IMR-90 (cell line): ENCODE data around the gene BTRC. TPM values are rescaled to one million over a fixed set of nuclear protein-coding genes. Genes with fewer than 3 reads are reported as not detected.

Experiments
- ATAC-seq: fragments of 200-7000 bp; cut with Tn5 transposase; 2 replicates; pipeline ENCODE4 v1.9.1; 2020; ENCODE audit warnings: low read depth, mild to moderate bottlenecking, moderate library complexity
- BruUV-seq: library from RNA; stranded (reverse); fragments of 400-500 nt; replicated peaks from 2 replicates; lab custom pipeline; 2021; lab: Mats Ljungman, UMichigan
- CTCF ChIA-PET: fragments of 300-600 bp; formaldehyde crosslinking; extraction: SDS; loops from one replicate; lab custom pipeline; 2021; ENCODE audit warnings: antibody characterized with exemption; lab: Yijun Ruan, JAX
- POLR2A ChIA-PET: fragments of 300-600 bp; sonication (Branson Sonifier 250); formaldehyde crosslinking; loops from one replicate; lab custom pipeline; 2022; ENCODE audit warnings: antibody characterized with exemption; ENCODE audit not compliant: unreplicated experiment; lab: Charles Lee
- DNase-seq: peaks from one replicate; pipeline ENCODE4 v3.0.0; 2013
- H2AFZ ChIP-seq: replicated peaks from 2 replicates; pipeline ENCODE3; 2013; ENCODE audit warnings: low read length, mild to moderate bottlenecking; ENCODE audit not compliant: poor library complexity
- H2AK5ac ChIP-seq: 2 replicates; pipeline ENCODE4 v1.6.1; 2013; ENCODE audit warnings: low read depth, low read length, inconsistent platforms
- H2AK9ac ChIP-seq: replicated peaks from 2 replicates; pipeline ENCODE3; 2013; ENCODE audit warnings: mild to moderate bottlenecking, low read depth, low read length, moderate library complexity; ENCODE audit not compliant: poor library complexity
- H2BK120ac ChIP-seq: 2 replicates; pipeline ENCODE4 v1.6.1; 2013; ENCODE audit warnings: low read depth, low read length, inconsistent platforms
- H2BK15ac ChIP-seq: 3 replicates; pipeline ENCODE4 v1.6.1; 2013; ENCODE audit warnings: low read depth, low read length, inconsistent platforms
- H2BK20ac ChIP-seq: 2 replicates; pipeline ENCODE4 v1.6.1; 2013; ENCODE audit warnings: low read depth, mild to moderate bottlenecking, inconsistent platforms, low read length, moderate library complexity
- H2BK5ac ChIP-seq: 2 replicates; pipeline ENCODE4 v1.6.1; 2013; ENCODE audit warnings: mild to moderate bottlenecking, low read depth, low read length, inconsistent platforms; ENCODE audit not compliant: poor library complexity, severe bottlenecking
- H3K14ac ChIP-seq: replicated peaks from 2 replicates; pipeline ENCODE4 v1.6.1; 2013; ENCODE audit warnings: low read depth, low read length, inconsistent platforms
- H3K18ac ChIP-seq: 2 replicates; pipeline ENCODE4 v1.6.1; 2013; ENCODE audit warnings: low read depth, low read length, control low read depth
- H3K23ac ChIP-seq: 2 replicates; pipeline ENCODE4 v1.6.1; 2013; ENCODE audit warnings: low read depth, low read length, inconsistent platforms
- H3K27ac ChIP-seq: 2 replicates; pipeline ENCODE4 v1.5.1; 2013; ENCODE audit warnings: mild to moderate bottlenecking, control low read depth, low read length; ENCODE audit not compliant: insufficient read depth
- H3K27me3 ChIP-seq: 2 replicates; pipeline ENCODE4 v1.6.1; 2013; ENCODE audit warnings: low read length; ENCODE audit not compliant: control insufficient read depth, insufficient read depth
- H3K36me3 ChIP-seq: 2 replicates; pipeline ENCODE4 v1.6.1; 2013; ENCODE audit warnings: low read length, mixed read lengths; ENCODE audit not compliant: control insufficient read depth, insufficient read depth
- H3K4ac ChIP-seq: 2 replicates; pipeline ENCODE4 v1.6.1; 2013; ENCODE audit warnings: low read depth, low read length, inconsistent platforms
- H3K4me1 ChIP-seq: 2 replicates; pipeline ENCODE4 v1.6.1; 2013; ENCODE audit warnings: low read length, mixed read lengths; ENCODE audit not compliant: control insufficient read depth, insufficient read depth
- H3K4me2 ChIP-seq: 2 replicates; pipeline ENCODE4 v1.6.1; 2013; ENCODE audit warnings: low read depth, mild to moderate bottlenecking, control low read depth, low read length, moderate library complexity
- H3K4me3 ChIP-seq: 2 replicates; pipeline ENCODE4 v1.5.1; 2013; ENCODE audit warnings: low read depth, mild to moderate bottlenecking, control low read depth, low read length, moderate library complexity; ENCODE audit not compliant: insufficient read depth
- H3K56ac ChIP-seq: 2 replicates; pipeline ENCODE4 v1.6.1; 2013; ENCODE audit warnings: low read length, inconsistent platforms; ENCODE audit not compliant: insufficient read depth; ENCODE audit errors: extremely low read depth
- H3K79me1 ChIP-seq, 2 experiments: 2 replicates each; pipeline ENCODE4 v1.6.1; 2013; ENCODE audit warnings: low read length in 2 of 2, inconsistent platforms in 1 of 2, low read depth in 1 of 2
- H3K9ac ChIP-seq: 2 replicates; pipeline ENCODE4 v1.6.1; 2013; ENCODE audit warnings: low read depth, low read length, control low read depth
- H3K9me1 ChIP-seq: 2 replicates; pipeline ENCODE4 v1.6.1; 2013; ENCODE audit warnings: low read length, inconsistent platforms; ENCODE audit not compliant: insufficient read depth
- H3K9me3 ChIP-seq: 2 replicates; pipeline ENCODE4 v1.6.1; 2013; ENCODE audit warnings: low read length; ENCODE audit not compliant: control insufficient read depth, insufficient read depth
- H4K20me1 ChIP-seq: 2 replicates; pipeline ENCODE4 v1.6.1; 2013; ENCODE audit warnings: low read length, inconsistent platforms; ENCODE audit not compliant: insufficient read depth
- H4K5ac ChIP-seq: 2 replicates; pipeline ENCODE4 v1.6.1; 2013; ENCODE audit warnings: mild to moderate bottlenecking, low read depth, low read length, control low read depth
- H4K8ac ChIP-seq, 2 experiments: 2 replicates each; pipeline ENCODE4 v1.6.1; 2013; ENCODE audit warnings: low read depth in 2 of 2, low read length in 2 of 2, control low read depth in 1 of 2, inconsistent platforms in 1 of 2
- H4K91ac ChIP-seq: 2 replicates; pipeline ENCODE4 v1.6.1; 2013; ENCODE audit warnings: low read depth, low read length, inconsistent platforms; ENCODE audit not compliant: insufficient read depth
- FOS ChIP-seq: fragments of 150-350 bp; IDR thresholded peaks from 2 replicates; pipeline ENCODE4 v1.6.1; 2016; ENCODE audit warnings: low read depth, low read length
- MAFK ChIP-seq: IDR thresholded peaks from 2 replicates; pipeline ENCODE4 v1.6.1; 2012; ENCODE audit warnings: low read depth, low read length, improper control_type of control experiment
- RFX5 ChIP-seq: IDR thresholded peaks from 2 replicates; pipeline ENCODE4 v1.8.0; 2012; ENCODE audit warnings: low read depth, mild to moderate bottlenecking, low read length, moderate library complexity
- WGBS, 2 experiments: methylation state at CpG; one replicate each; pipeline versions ENCODE4 v1.1.5 to v1.1.7; 2013; ENCODE audit warnings: missing lambda C conversion rate in 2 of 2; ENCODE audit not compliant: insufficient read length in 1 of 2; ENCODE audit errors: extremely low coverage in 2 of 2; 5-methylcytosine and 5-hydroxymethylcytosine counted together
- dilution Hi-C: fragments of 300-500 bp; cut with HindIII; formaldehyde crosslinking; loops from one replicate; pipeline ENCODE4 v1.14.3; 2018; ENCODE audit warnings: low sequenced_read_pairs; ENCODE audit not compliant: unreplicated experiment
- in situ Hi-C: fragments of 300-500 bp; cut with MboI; formaldehyde crosslinking; loops from 3 replicates; pipeline ENCODE4 v1.14.3; 2019; ENCODE audit warnings: low sequenced_read_pairs, inconsistent platforms, mixed read lengths
- intact Hi-C: fragments of 100-400 bp; cut with micrococcal nuclease; formaldehyde crosslinking; loops from 2 replicates; pipeline ENCODE4 v1.10.0; 2022
- polyA plus RNA-seq, 3 experiments: library from polyadenylated mRNA; depleted of rRNA; stranded (reverse); fragments of >200 nt; gene quantifications; 2 replicates each; pipeline ENCODE4 v1.2.3, GENCODE V29; 2012; ENCODE audit warnings: low replicate concordance in 1 of 3
- total RNA-seq: library from RNA; depleted of rRNA; stranded (reverse); fragments of >200 nt; gene quantifications from 2 replicates; pipeline ENCODE4 v1.2.3, GENCODE V29; 2012
- TF ChIP-seq, protein P1 (sequence below): fragments of 150-350 bp; IDR thresholded peaks from 2 replicates; pipeline ENCODE4 v1.6.1; 2017; ENCODE audit warnings: mild to moderate bottlenecking, antibody characterized with exemption, low read length, low read depth

BTRC gene
- total and polyA plus RNA-seq, 2 of the 4 experiments (the other 2 are of a cell fraction): 7.7 to 8.4 TPM

DNA sequence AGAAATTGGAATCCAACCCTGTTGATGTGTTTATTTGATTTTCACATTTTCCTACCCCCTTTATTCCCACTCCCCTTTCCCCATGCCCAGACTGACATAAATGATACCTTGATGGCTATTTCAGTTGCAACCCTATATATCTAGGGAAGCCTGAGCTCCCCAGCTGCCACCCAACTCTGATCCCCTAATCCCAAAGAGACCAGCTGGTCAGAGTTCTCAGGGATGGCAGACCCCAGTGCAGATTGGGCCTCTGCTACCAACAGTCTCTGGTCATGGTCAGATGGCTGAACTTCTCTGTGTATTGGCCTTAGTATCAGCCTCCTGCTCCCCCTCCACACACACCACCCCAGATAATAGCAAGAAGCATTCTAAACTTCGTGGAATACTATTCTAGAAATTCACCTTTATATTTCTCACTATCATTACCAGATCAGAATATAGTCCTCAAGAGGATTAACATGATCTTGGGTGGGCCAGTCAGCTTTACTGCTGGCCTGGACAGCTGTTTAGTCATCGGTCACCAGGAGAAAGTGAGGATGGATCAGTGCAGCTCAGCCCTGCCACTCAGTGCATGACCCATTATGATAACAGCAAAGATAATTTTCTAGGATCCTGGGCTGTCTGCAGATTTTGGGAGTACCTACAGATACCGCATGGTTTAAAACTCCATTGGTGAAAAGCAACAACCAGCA lies 24.5 kb upstream of the BTRC start:
- Histone ChIP-seq H4K8ac (no peak overlapping the region), H2BK120ac (no peak overlapping the region), H3K9ac (no peak overlapping the region), H2BK15ac (no peak overlapping the region), H3K27ac (no peak overlapping the region), H3K4me3 (no peak overlapping the region), H3K56ac (no peak overlapping the region), H4K5ac (no peak overlapping the region), H3K9me1 (no peaks in the 10 kb centered on the region), H3K4me2 (no peak overlapping the region), H3K79me1 (no peaks in the 10 kb centered on the region), H2BK20ac (no peak overlapping the region), H3K18ac (no peak overlapping the region), H3K23ac (no peak overlapping the region), H3K14ac (no peak overlapping the region), H4K91ac (no peak overlapping the region), H3K4me1 (peaks cover 2% of the 10 kb centered on the region; the same call in 1 of the 2 replicates), H2BK5ac (no peak overlapping the region), H2AFZ (no peak overlapping the region), H3K27me3 (peaks cover 46% of the 10 kb centered on the region), H4K20me1 (no peaks in the 10 kb centered on the region; the same call in 1 of the 2 replicates), H2AK5ac (no peak overlapping the region), H3K4ac (no peak overlapping the region), H3K9me3 (peaks cover 3% of the 10 kb centered on the region; the same call in 1 of the 2 replicates), H2AK9ac (no peak overlapping the region), H3K36me3 (no peaks in the 10 kb centered on the region)
- no peak for ATAC-seq
- DNase-seq: no peak
- in situ Hi-C loops (no loop called here), dilution Hi-C loops (no loop called here), intact Hi-C loops (no loop called here)
- CTCF ChIA-PET: no interaction called here
- TF ChIP-seq MAFK: no peak
- TF ChIP-seq FOS: no peak
- TF ChIP-seq RFX5: peak; percentile 76; the same call in 1 of the 2 replicates
- TF ChIP-seq, protein P1, sequence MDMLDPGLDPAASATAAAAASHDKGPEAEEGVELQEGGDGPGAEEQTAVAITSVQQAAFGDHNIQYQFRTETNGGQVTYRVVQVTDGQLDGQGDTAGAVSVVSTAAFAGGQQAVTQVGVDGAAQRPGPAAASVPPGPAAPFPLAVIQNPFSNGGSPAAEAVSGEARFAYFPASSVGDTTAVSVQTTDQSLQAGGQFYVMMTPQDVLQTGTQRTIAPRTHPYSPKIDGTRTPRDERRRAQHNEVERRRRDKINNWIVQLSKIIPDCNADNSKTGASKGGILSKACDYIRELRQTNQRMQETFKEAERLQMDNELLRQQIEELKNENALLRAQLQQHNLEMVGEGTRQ: no peak
- POLR2A ChIA-PET: no interaction called here
- 33% methylated on average over 1 of the region's 3 CpGs; no CpG with 5 or more reads in 1 of the 2 experiments for WGBS, 2 experiments
- no TSS peak for BruUV-seq
